ENCODE results near the gene EMP3.

The EMP3 gene

GRCh38 chr19:48329167-48329891, 4.0 kb downstream of the EMP3 start:
- in situ Hi-C loops (cut with MboI; ENCODE audit: low sequenced_read_pairs): no loop called here
- Histone ChIP-seq H3K4me1 (peaks cover 22% of the 10 kb centered on the region), H3K4me3 (no peak overlapping the region), H3K9me3 (no peaks in the 10 kb centered on the region), H3K27me3 (ENCODE audit: low read depth) (no peaks in the 10 kb centered on the region), H3K36me3 (replicated peaks) (no peaks in the 10 kb centered on the region)
- peak in 1 of 2 experiments; percentile 45 for DNase-seq (ENCODE audit: low spot score in 2 of 2)

DNA sequence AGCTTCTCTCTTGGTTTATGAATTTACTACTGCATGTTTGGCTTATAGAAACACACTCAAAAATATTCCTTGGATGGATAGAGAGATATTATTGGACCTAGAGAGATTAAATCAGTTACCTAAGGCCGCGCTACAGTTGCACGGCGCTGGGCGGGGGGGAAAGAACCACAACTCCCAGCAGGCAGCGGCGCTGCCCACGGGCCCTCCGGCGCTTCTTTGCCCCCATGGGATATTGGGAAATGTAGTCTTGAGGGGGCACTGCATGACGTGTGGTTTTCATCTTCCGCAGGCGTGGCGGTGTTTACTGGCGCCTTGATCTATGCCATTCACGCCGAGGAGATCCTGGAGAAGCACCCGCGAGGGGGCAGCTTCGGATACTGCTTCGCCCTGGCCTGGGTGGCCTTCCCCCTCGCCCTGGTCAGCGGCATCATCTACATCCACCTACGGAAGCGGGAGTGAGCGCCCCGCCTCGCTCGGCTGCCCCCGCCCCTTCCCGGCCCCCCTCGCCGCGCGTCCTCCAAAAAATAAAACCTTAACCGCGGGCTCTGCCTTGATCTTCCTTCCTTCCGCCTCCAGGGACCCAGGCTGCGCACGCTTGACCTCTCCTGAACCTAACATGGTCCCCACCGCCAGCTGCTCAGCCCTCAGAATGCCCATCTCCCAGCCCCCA, 4.8 kb downstream of the EMP3 start:
- in situ Hi-C loops (cut with MboI; ENCODE audit: low sequenced_read_pairs): no loop called here
- H3K36me3 ChIP-seq (replicated peaks): no peaks in the 10 kb centered on the region
- peak; percentile 92 to 95 for DNase-seq (ENCODE audit: low spot score in 2 of 2)
- H3K27me3 ChIP-seq (ENCODE audit: low read depth): no peaks in the 10 kb centered on the region
- peak overlapping the region; percentile 25 for H3K4me3 ChIP-seq
- peaks cover 22% of the 10 kb centered on the region for H3K4me1 ChIP-seq
- no peaks in the 10 kb centered on the region for H3K9me3 ChIP-seq

- Histone ChIP-seq H3K4me1 (peaks cover 16% of the 10 kb centered on the region), H3K9me3 (no peaks in the 10 kb centered on the region), H3K4me3 (peak overlapping the region; percentile 11), H3K27me3 (ENCODE audit: low read depth) (no peaks in the 10 kb centered on the region), H3K36me3 (replicated peaks) (no peaks in the 10 kb centered on the region)
- in situ Hi-C loops (cut with MboI; ENCODE audit: low sequenced_read_pairs): no loop called here
- no peak for DNase-seq (ENCODE audit: low spot score in 2 of 2)
Measured at GRCh38 chr19:48332351-48332661, 7.0 kb downstream of the EMP3 start.

- Histone ChIP-seq H3K36me3 (replicated peaks) (no peaks in the 10 kb centered on the region), H3K4me3 (peak overlapping the region; percentile 38), H3K27me3 (ENCODE audit: low read depth) (no peaks in the 10 kb centered on the region), H3K9me3 (no peaks in the 10 kb centered on the region), H3K4me1 (peaks cover 16% of the 10 kb centered on the region)
- in situ Hi-C loops (cut with MboI; ENCODE audit: low sequenced_read_pairs): no loop called here
- DNase-seq (ENCODE audit: low spot score in 2 of 2): peak; percentile 97 to 100
Measured at GRCh38 chr19:48332662-48333466, 7.5 kb downstream of the EMP3 start.

GRCh38 chr19:48333467-48334384, 8.4 kb downstream of the EMP3 start:
- DNase-seq (ENCODE audit: low spot score in 2 of 2): peak; percentile 87 to 94
- no peaks in the 10 kb centered on the region for H3K36me3 ChIP-seq (replicated peaks)

GRCh38 chr19:48338253-48338755, 13.0 kb downstream of the EMP3 start:
- DNase-seq (ENCODE audit: low spot score in 2 of 2): no peak
- H3K4me3 ChIP-seq: no peak overlapping the region
- peaks cover 6% of the 10 kb centered on the region for H3K4me1 ChIP-seq
- H3K36me3 ChIP-seq (replicated peaks): no peaks in the 10 kb centered on the region
- no peaks in the 10 kb centered on the region for H3K9me3 ChIP-seq
- in situ Hi-C loops (cut with MboI; ENCODE audit: low sequenced_read_pairs): no loop called here
- no peaks in the 10 kb centered on the region for H3K27me3 ChIP-seq (ENCODE audit: low read depth)

More at GRCh38 chr19:48333467-48334384, 8.4 kb downstream of the EMP3 start:
- Histone ChIP-seq H3K4me1 (peaks cover 16% of the 10 kb centered on the region), H3K9me3 (no peaks in the 10 kb centered on the region), H3K27me3 (ENCODE audit: low read depth) (no peaks in the 10 kb centered on the region), H3K4me3 (peak overlapping the region; percentile 38)
- in situ Hi-C loops (cut with MboI; ENCODE audit: low sequenced_read_pairs): no loop called here

- Histone ChIP-seq H3K9me3 (no peaks in the 10 kb centered on the region), H3K36me3 (replicated peaks) (no peaks in the 10 kb centered on the region), H3K4me1 (peaks cover 2% of the 10 kb centered on the region; the same call in 1 of the 2 replicates), H3K4me3 (no peak overlapping the region), H3K27me3 (ENCODE audit: low read depth) (no peaks in the 10 kb centered on the region)
- no peak for DNase-seq (ENCODE audit: low spot score in 2 of 2)
- in situ Hi-C loops (cut with MboI; ENCODE audit: low sequenced_read_pairs): no loop called here
Measured at GRCh38 chr19:48338802-48339503, 13.6 kb downstream of the EMP3 start.

DNA sequence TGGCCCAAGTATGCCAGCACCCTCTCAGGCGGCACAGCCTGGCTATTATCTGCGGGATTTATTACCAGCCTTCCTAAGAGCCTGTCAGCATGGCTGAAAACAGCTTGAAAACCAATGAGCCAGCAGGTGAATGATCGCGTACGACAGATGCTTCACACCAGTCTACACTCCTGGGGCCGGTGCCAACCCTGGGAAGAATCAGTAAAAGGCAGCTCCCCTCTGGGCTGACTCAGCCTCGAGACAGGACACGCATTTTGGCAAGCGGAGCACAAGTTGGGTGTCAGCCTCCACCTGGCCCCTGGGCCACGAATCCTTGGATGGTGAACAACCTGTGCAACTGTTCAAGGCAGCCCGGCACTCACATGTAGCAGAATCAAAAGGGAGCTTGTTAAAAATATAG, 15.6 kb downstream of the EMP3 start:
- no peaks in the 10 kb centered on the region for H3K36me3 ChIP-seq (replicated peaks)
- no peaks in the 10 kb centered on the region for H3K27me3 ChIP-seq (ENCODE audit: low read depth)
- no peaks in the 10 kb centered on the region for H3K9me3 ChIP-seq
- in situ Hi-C loops (cut with MboI; ENCODE audit: low sequenced_read_pairs): no loop called here
- no peak for DNase-seq (ENCODE audit: low spot score in 2 of 2)
- no peaks in the 10 kb centered on the region for H3K4me1 ChIP-seq
- no peak overlapping the region for H3K4me3 ChIP-seq

DNA sequence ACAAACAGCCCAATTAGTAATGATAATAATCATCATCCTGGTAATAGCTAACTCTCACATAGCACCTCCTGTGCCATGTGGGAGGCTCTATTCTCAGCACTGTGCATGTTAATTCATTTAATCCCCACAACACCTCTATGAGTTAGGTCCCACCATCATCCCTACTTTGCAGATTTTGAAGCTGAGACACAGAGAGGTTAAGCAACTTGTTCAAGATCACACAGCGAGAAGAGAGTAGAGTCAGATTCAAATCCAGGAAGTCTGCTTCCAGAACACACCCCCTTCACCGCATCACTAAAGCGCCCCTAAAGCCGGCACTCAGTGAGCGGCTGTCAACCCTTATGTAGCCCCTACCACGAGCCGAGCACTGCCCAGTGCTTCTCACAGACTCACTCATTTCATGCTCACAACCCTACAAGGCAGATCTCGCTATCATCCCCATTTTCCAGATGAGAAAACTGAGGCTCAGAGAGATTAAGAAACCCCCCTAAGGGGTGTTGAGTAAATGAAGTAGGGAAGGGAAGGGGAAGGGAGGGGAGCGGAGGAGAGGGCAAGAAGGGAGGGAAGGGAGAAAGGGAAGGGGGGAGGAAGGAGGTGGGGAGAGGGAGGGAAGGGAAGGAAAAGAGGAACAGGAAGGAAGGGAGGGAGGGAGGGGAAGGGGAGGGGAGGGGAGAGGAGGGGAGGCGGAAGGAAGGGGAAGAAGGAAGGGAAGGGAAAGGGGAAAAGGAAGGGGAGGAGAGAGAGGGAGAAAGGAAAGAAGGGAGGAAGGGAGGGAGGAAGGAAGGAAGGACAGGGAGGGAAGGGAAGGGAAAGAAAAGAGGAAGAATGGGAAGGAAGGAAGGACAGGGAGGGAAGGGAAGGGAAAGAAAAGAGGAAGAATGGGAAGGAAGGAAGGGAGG, 16.4 kb downstream of the EMP3 start:
- DNase-seq (ENCODE audit: low spot score in 2 of 2): no peak
- H3K9me3 ChIP-seq: no peaks in the 10 kb centered on the region
- H3K4me3 ChIP-seq: no peak overlapping the region
- H3K36me3 ChIP-seq (replicated peaks): no peaks in the 10 kb centered on the region
- no peaks in the 10 kb centered on the region for H3K4me1 ChIP-seq
- no peaks in the 10 kb centered on the region for H3K27me3 ChIP-seq (ENCODE audit: low read depth)
- in situ Hi-C loops (cut with MboI; ENCODE audit: low sequenced_read_pairs): no loop called here

DNA sequence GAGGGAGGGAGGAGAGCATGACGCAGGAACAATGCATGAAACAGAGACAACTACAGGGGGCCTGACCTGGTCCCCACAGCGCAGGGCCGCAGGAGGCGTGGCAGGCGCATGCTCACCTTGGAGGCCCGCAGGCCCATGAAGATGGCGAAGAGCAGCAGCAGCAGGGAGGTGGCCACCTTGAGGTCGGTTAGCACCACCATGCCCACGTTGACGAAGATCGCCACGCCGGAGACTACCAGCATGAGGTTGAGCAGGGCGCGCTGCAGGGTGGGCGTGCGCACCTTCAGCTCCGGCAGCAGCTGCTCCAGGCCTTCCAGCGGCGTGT, 17.0 kb downstream of the EMP3 start:
- Histone ChIP-seq H3K36me3 (replicated peaks) (no peaks in the 10 kb centered on the region), H3K4me1 (no peaks in the 10 kb centered on the region), H3K27me3 (ENCODE audit: low read depth) (no peaks in the 10 kb centered on the region), H3K9me3 (no peaks in the 10 kb centered on the region), H3K4me3 (no peak overlapping the region)
- DNase-seq (ENCODE audit: low spot score in 2 of 2): no peak
- in situ Hi-C loops (cut with MboI; ENCODE audit: low sequenced_read_pairs): no loop called here

DNA sequence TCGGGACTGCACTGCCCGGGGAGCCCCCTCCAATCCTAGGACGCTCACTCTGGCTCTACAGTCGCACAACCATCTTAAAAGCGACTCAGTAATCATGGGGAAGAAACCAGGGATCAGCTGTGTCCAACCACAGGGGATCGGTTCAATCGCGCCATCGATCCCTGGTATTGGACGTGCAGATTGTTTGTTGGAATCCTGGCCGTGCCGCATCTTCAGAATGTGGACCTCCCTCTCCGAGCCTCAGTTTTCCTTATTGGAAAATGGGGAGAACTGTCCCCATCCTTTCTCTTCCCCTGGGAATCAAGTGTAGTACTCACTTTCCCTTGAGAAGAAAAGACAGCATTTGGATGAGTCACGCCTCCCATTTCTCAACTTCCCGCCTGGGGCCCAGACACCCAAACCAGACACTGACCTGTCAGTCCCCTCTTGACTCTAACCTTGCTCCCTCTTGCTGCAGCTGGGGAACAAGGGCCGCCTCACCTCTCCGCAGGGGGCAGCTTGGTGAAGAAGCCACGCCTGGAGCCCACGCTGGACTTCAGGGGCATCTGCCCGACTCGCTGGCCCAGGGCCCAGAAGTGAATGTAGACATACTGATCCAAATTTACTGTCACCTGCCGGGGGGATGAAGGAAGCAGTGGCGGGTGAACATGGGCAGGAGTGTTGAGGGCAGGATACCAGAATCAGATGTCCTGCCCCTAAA, 17.6 kb downstream of the EMP3 start:
- H3K9me3 ChIP-seq: no peaks in the 10 kb centered on the region
- H3K4me1 ChIP-seq: no peaks in the 10 kb centered on the region
- in situ Hi-C loops (cut with MboI; ENCODE audit: low sequenced_read_pairs): no loop called here
- no peak for DNase-seq (ENCODE audit: low spot score in 2 of 2)
- no peaks in the 10 kb centered on the region for H3K27me3 ChIP-seq (ENCODE audit: low read depth)
- no peak overlapping the region for H3K4me3 ChIP-seq
- H3K36me3 ChIP-seq (replicated peaks): no peaks in the 10 kb centered on the region

GRCh38 chr19:48344892-48345291, 19.5 kb downstream of the EMP3 start:
- in situ Hi-C loops (cut with MboI; ENCODE audit: low sequenced_read_pairs): no loop called here
- DNase-seq (ENCODE audit: low spot score in 2 of 2): peak in 1 of 2 experiments; percentile 44

More at GRCh38 chr19:48344892-48345291, 19.5 kb downstream of the EMP3 start:
- H3K9me3 ChIP-seq: no peaks in the 10 kb centered on the region
- no peaks in the 10 kb centered on the region for H3K27me3 ChIP-seq (ENCODE audit: low read depth)
- H3K4me1 ChIP-seq: no peaks in the 10 kb centered on the region
- no peaks in the 10 kb centered on the region for H3K36me3 ChIP-seq (replicated peaks)
- no peak overlapping the region for H3K4me3 ChIP-seq
